Endodermal cell (in vitro differentiated cells): ENCODE data around the gene PPA1. TPM values are rescaled to one million over a fixed set of nuclear protein-coding genes. Genes with fewer than 3 reads are reported as not detected.

Experiments used
- total RNA-seq, 2 donors: library from RNA; stranded (reverse); fragmentation: NEBNext Ultra II Directional in 1 of 2; extraction: Animal tissue kit (Norgen Biotek cat#: 25700) in 1 of 2; gene quantifications; 2 replicates in 1 of 2; 3 replicates in 1 of 2; pipeline ENCODE4 v1.2.1, GENCODE V29; 2021

PPA1 gene
- total RNA-seq, 2 donors from 2014 or later, result 63.3 to 72.1 TPM

Other genes with a start within 250 kb of the PPA1 start
- 100 to 1,000 TPM; 177 to 187 TPM for gene MACROH2A2, start 180.6 kb downstream of the PPA1 start, total RNA-seq
- gene AIFM2, start 100.6 kb downstream of the PPA1 start, total RNA-seq, result 1 to 10 TPM; 7.1 to 7.6 TPM
- 10 to 100 TPM; 13.1 to 13.6 TPM for gene TYSND1, start 86.7 kb downstream of the PPA1 start, total RNA-seq
- gene SAR1A, start 62.9 kb downstream of the PPA1 start, total RNA-seq, result 100 to 1,000 TPM; 118 to 125 TPM
- gene NPFFR1, start 50.6 kb upstream of the PPA1 start, total RNA-seq, result under 1 TPM in 1 of 2 donors, not detected in 1; 0.02 TPM
- gene LRRC20, start 149.2 kb upstream of the PPA1 start, total RNA-seq, result 10 to 100 TPM; 12.9 to 23.0 TPM
- 100 to 1,000 TPM; 103 to 119 TPM for gene EIF4EBP2, start 170.7 kb upstream of the PPA1 start, total RNA-seq
- 10 to 100 TPM; 18.2 to 71.0 TPM for gene NODAL, start 208.3 kb upstream of the PPA1 start, total RNA-seq
- gene PALD1, start 245.3 kb upstream of the PPA1 start, total RNA-seq, result 10 to 100 TPM; 17.3 to 19.7 TPM